GM12892 (cell line): ENCODE data around the gene IQCF6.

Source experiments
- POLR2A ChIP-seq: IDR thresholded peaks from 2 replicates; pipeline ENCODE4 v1.6.1; 2011; ENCODE audit warnings: low read depth, low read length, control low read depth
- POLR2AphosphoS5 ChIP-seq: IDR thresholded peaks from 2 replicates; pipeline ENCODE4 v1.6.1; 2011; ENCODE audit warnings: low read depth, low read length, control low read depth

- TF ChIP-seq POLR2A (no peak), POLR2AphosphoS5 (no peak)
Observed at GRCh38 chr3:51796854-51797253, 17.8 kb upstream of the IQCF6 start.
